ENCODE results near the gene MERTK. TPM values are rescaled to one million over a fixed set of nuclear protein-coding genes. Genes with fewer than 3 reads are reported as not detected.
"Not testable (repeated sequence)": the region's sequence is repeated elsewhere in the genome, so short reads cannot be mapped to it uniquely, and the experiment has no call there.

Gene MERTK
- total and polyA plus RNA-seq, 2 donors (not counting 1 experiment from before 2014, with no cell fraction given) = 0.34 to 6.6 TPM

- no peak overlapping the region for H3K4me2 ChIP-seq (ENCODE audit: extremely low read depth, insufficient read depth, low read length)
- H2AFZ ChIP-seq (ENCODE audit: low read length) = no peak overlapping the region
- no peaks in the 10 kb centered on the region for H3K9me3 ChIP-seq (ENCODE audit: control insufficient read depth, insufficient read depth, low read depth, low read length)
- H3K4me3 ChIP-seq (replicated peaks in 1 of 4; ENCODE audit: control extremely low read depth in 1 of 4, insufficient read depth in 1 of 4, low read depth in 3 of 4, low read length in 4 of 4) = no peak overlapping the region
- no peaks in the 10 kb centered on the region for H3K36me3 ChIP-seq (ENCODE audit: control insufficient read depth, insufficient read depth, low read length)
- no peaks in the 10 kb centered on the region for H3K4me1 ChIP-seq (ENCODE audit: control insufficient read depth, extremely low read depth, insufficient read depth, low read length)
- no peak overlapping the region for H3K9ac ChIP-seq (ENCODE audit: insufficient read depth, low read length)
- no peak for DNase-seq (ENCODE audit: low read depth in 2 of 2)
- H3K27ac ChIP-seq (ENCODE audit: insufficient read depth, low read length) = no peak overlapping the region
- TF ChIP-seq EZH2 (IDR thresholded peaks at IDR 0.05; ENCODE audit: low read length, missing control alignments) = no peak
- no peak for TF ChIP-seq CTCF (conservative IDR thresholded peaks at IDR 0.05 in 1 of 2, IDR thresholded peaks at IDR 0.05 in 1 of 2; ENCODE audit: low read depth in 1 of 2, low read length in 2 of 2)
- no peaks in the 10 kb centered on the region for H3K27me3 ChIP-seq (ENCODE audit: control insufficient read depth, insufficient read depth, low read length)
- no peaks in the 10 kb centered on the region for H4K20me1 ChIP-seq (ENCODE audit: control insufficient read depth, extremely low read depth, insufficient read depth, low read length)
- no peaks in the 10 kb centered on the region for H3K79me2 ChIP-seq (ENCODE audit: control insufficient read depth, insufficient read depth, low read length)
Observed at GRCh38 chr2:111910609-111911277, 12.3 kb downstream of the MERTK start.

- not testable (repeated sequence) for H2AFZ ChIP-seq (ENCODE audit: low read length); H3K36me3 ChIP-seq (ENCODE audit: control insufficient read depth, insufficient read depth, low read length); H3K27me3 ChIP-seq (ENCODE audit: control insufficient read depth, insufficient read depth, low read length); DNase-seq (ENCODE audit: low read depth in 2 of 2); H3K9me3 ChIP-seq (ENCODE audit: control insufficient read depth, insufficient read depth, low read depth, low read length); H3K4me2 ChIP-seq (ENCODE audit: extremely low read depth, insufficient read depth, low read length); H3K4me3 ChIP-seq (replicated peaks in 1 of 4; ENCODE audit: control extremely low read depth in 1 of 4, insufficient read depth in 1 of 4, low read depth in 3 of 4, low read length in 4 of 4); H3K27ac ChIP-seq (ENCODE audit: insufficient read depth, low read length); H3K79me2 ChIP-seq (ENCODE audit: control insufficient read depth, insufficient read depth, low read length); H3K9ac ChIP-seq (ENCODE audit: insufficient read depth, low read length); H4K20me1 ChIP-seq (ENCODE audit: control insufficient read depth, extremely low read depth, insufficient read depth, low read length); H3K4me1 ChIP-seq (ENCODE audit: control insufficient read depth, extremely low read depth, insufficient read depth, low read length)
Observed at GRCh38 chr2:111911295-111911977, 13.0 kb downstream of the MERTK start.

GRCh38 chr2:111912547-111912946, 14.1 kb downstream of the MERTK start:
- Histone ChIP-seq H3K4me1 (ENCODE audit: control insufficient read depth, extremely low read depth, insufficient read depth, low read length) (no peaks in the 10 kb centered on the region), H4K20me1 (ENCODE audit: control insufficient read depth, extremely low read depth, insufficient read depth, low read length) (no peaks in the 10 kb centered on the region), H3K27me3 (ENCODE audit: control insufficient read depth, insufficient read depth, low read length) (no peaks in the 10 kb centered on the region), H3K27ac (ENCODE audit: insufficient read depth, low read length) (no peak overlapping the region), H3K4me2 (ENCODE audit: extremely low read depth, insufficient read depth, low read length) (no peak overlapping the region), H2AFZ (ENCODE audit: low read length) (no peak overlapping the region), H3K9ac (ENCODE audit: insufficient read depth, low read length) (no peak overlapping the region), H3K4me3 (replicated peaks in 1 of 4; ENCODE audit: control extremely low read depth in 1 of 4, insufficient read depth in 1 of 4, low read depth in 3 of 4, low read length in 4 of 4) (no peak overlapping the region), H3K36me3 (ENCODE audit: control insufficient read depth, insufficient read depth, low read length) (no peaks in the 10 kb centered on the region), H3K79me2 (ENCODE audit: control insufficient read depth, insufficient read depth, low read length) (no peaks in the 10 kb centered on the region), H3K9me3 (ENCODE audit: control insufficient read depth, insufficient read depth, low read depth, low read length) (no peaks in the 10 kb centered on the region)
- TF ChIP-seq CTCF (conservative IDR thresholded peaks at IDR 0.05 in 1 of 2, IDR thresholded peaks at IDR 0.05 in 1 of 2; ENCODE audit: low read depth in 1 of 2, low read length in 2 of 2) = no peak
- no peak for TF ChIP-seq EZH2 (IDR thresholded peaks at IDR 0.05; ENCODE audit: low read length, missing control alignments)
- no peak for DNase-seq (ENCODE audit: low read depth in 2 of 2)
